Adrenal gland (tissue), 12 donors: Measurements from ENCODE around the gene SENP8. TPM values are rescaled to one million over a fixed set of nuclear protein-coding genes. Genes with fewer than 3 reads are reported as not detected.

ENCODE experiments used
- DNase-seq, 7 donors: peaks; one replicate each; pipeline ENCODE4 v3.0.0-alpha.2; 2019 to 2020
- H3K27ac ChIP-seq, 5 donors: fragments of 200-600 bp; sonication (generic) in 4 of 5; 1 replicate in 3 of 5; 2 replicates in 2 of 5; pipeline versions ENCODE4 v1.5.1 to v1.8.0; 2016 to 2020; ENCODE audit warnings: mild to moderate bottlenecking in 1 of 5
- H3K27me3 ChIP-seq: fragments of 200-600 bp; 2 replicates; pipeline ENCODE4 v1.8.0; 2021
- H3K36me3 ChIP-seq, 2 donors: fragments of 200-600 bp; replicated peaks in 1 of 2; 1 replicate in 1 of 2; 2 replicates in 1 of 2; pipeline versions ENCODE4 v1.5.1 to v1.8.0; 2018 to 2022
- H3K4me1 ChIP-seq, 2 donors: fragments of 200-600 bp; replicated peaks in 1 of 2; 1 replicate in 1 of 2; 2 replicates in 1 of 2; pipeline versions ENCODE4 v1.5.1 to v1.8.0; 2018 to 2021
- H3K4me3 ChIP-seq, 4 donors: fragments of 200-600 bp; sonication (generic) in 3 of 4; one replicate each; pipeline ENCODE4 v1.5.1; 2016 to 2018
- H3K9me3 ChIP-seq, 3 donors: fragments of 200-600 bp; sonication (generic) in 1 of 3; replicated peaks in 1 of 3; 1 replicate in 2 of 3; 2 replicates in 1 of 3; pipeline versions ENCODE4 v1.5.1 to v1.8.0; 2016 to 2021
- POLR2A ChIP-seq, 2 donors: fragments of 450-650 bp; IDR thresholded peaks; one replicate each; pipeline ENCODE4 v1.6.1; 2017; ENCODE audit warnings: antibody characterized with exemption in 2 of 2, mild to moderate bottlenecking in 2 of 2, moderate library complexity in 1 of 2
- WGBS, 4 donors: extraction: QIAGEN DNeasy Blood & Tissue Kit in 2 of 4; methylation state at CpG; one replicate each; pipeline versions ENCODE4 v1.1.5 to v1.1.7; 2013 to 2017; 5-methylcytosine and 5-hydroxymethylcytosine counted together
- intact Hi-C, 2 donors: fragments of 100-400 bp; cut with DNase I; formaldehyde crosslinking; loops; one replicate each; pipeline versions ENCODE4 v1.14.1 to v1.15.0; 2022 to 2023
- polyA plus RNA-seq, 3 donors: library from polyadenylated mRNA; stranded (reverse); fragments of 200-250 nt in 2 of 3; fragments of 350-450 nt in 1 of 3; fragmentation: Illumina TruSeq in 1 of 3; extraction: RNeasy Lipid Tissue Mini Kit (QIAGEN cat#74804) in 1 of 3; gene quantifications; one replicate each; pipeline ENCODE4 v1.2.3, GENCODE V29; 2013 to 2014
- total RNA-seq, 9 donors: library from RNA; depleted of rRNA in 4 of 9; stranded (reverse); fragments of >200 nt in 4 of 9; fragments of 120-200 nt in 1 of 9; fragmentation: NEBNext Ultra II Directional in 1 of 9; extraction: Animal tissue kit (Norgen Biotek cat#: 25700) in 1 of 9; gene quantifications; one replicate each; pipeline versions ENCODE4 v1.1.0 to v1.2.4, GENCODE V29; 2013 to 2023
- TF ChIP-seq, protein P1 (sequence below), 6 experiments: fragments of 450-650 bp in 4 of 6; fragments of 200-600 bp in 2 of 6; sonication (generic) in 1 of 6; IDR thresholded peaks; 1 replicate in 5 of 6; 2 replicates in 1 of 6; pipeline versions ENCODE4 v1.5.1 to v1.8.0; 2016 to 2021; ENCODE audit warnings: antibody characterized with exemption in 6 of 6, mild to moderate bottlenecking in 2 of 6, moderate library complexity in 1 of 6
- donor health status: healthy with polysubstance abuse.
- donor health status: Bipolar disorder and iron deficiency.
- donor health status: DM: yes; HTN: yes; CAD: no.
- donor health status: DM: no; HTN: no; CAD: no.
- donor health status: DM: no; HTN: no; CAD: no.
- donor health status: DM: yes; HTN: yes; CAD: no.

Gene SENP8
- total and polyA plus RNA-seq, 12 donors = 0.94 to 6.0 (median 3.5) TPM

DNA sequence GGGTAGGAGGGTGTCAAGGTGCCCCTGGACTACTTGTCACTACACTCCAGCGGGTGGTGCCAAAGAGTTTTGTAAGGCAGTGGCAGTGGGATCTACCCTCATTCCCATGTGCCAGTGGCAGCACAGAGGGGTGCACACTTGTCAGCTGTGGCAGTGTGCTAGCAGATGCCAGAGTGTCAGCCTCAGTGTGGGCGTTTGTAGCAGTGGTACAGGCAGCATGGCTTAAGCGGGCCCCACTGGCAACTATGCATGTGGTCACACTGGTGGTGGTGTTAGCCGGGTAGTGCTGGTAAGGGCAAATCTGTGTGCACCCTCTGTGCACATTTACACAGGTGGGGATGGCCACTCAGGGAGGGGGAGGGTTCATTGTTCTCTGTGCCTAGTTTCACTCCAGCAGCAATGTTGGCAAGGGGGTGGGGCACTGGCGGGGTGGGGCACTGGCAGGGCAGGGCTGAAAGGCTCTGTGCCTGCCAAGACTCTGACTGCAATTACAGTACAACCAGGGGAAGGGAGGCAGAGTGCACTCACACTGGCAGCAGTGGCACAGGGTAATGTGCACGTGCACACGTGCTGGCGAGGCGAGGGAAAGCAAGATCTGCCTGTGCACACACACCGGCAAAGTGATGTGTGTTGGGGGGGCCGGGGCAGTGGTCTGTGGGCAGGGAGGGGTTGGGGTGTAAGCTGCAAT lies 32.0 kb upstream of the SENP8 start:
- peak in 1 of 7 donors; percentile 5 for DNase-seq

DNA sequence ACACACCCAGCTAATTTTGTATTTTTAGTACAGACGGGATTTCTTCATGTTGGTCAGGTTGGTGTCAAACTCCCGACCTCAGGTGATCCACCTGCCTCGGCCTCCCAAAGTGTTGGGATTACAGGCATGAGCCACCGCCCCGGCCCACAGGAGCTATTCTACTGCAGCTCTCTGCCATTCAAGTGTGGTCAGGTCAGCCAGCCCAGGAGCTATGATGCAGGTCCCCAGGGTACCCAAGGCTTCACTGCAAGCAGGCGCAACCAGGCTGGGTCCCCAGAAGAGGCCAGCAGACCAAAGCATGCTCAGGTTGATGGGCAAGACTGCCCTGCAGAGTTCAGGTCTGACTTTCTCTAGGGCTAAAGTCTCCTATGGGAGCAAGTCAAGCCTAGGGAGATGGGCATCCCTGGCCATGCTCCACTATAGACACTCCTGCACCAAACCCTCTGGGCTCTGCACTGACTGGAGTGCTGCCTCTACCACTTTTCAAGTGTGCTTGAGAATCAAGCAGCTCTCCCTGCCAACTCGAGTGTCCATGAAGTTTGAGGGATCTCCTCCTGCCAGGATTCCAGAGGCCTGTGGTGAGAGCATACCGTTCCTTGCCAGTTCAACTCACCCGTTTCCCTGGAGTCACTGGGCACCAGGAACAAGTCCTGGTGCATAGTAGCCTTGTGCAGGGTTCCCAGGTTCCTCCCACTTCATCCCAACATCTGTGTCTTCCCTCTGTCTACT lies 31.1 kb upstream of the SENP8 start:
- Histone ChIP-seq H3K27ac (no peak overlapping the region), H3K9me3 (no peaks in the 10 kb centered on the region), H3K27me3 (no peaks in the 10 kb centered on the region), H3K4me1 (no peaks in the 10 kb centered on the region), H3K36me3 (no peaks in the 10 kb centered on the region), H3K4me3 (no peak overlapping the region)
- DNase-seq = no peak
- WGBS, 4 donors = 87 to 98% (median 91%) methylated on average over 8 to 9 of the region's 9 CpGs
- TF ChIP-seq, protein P1, sequence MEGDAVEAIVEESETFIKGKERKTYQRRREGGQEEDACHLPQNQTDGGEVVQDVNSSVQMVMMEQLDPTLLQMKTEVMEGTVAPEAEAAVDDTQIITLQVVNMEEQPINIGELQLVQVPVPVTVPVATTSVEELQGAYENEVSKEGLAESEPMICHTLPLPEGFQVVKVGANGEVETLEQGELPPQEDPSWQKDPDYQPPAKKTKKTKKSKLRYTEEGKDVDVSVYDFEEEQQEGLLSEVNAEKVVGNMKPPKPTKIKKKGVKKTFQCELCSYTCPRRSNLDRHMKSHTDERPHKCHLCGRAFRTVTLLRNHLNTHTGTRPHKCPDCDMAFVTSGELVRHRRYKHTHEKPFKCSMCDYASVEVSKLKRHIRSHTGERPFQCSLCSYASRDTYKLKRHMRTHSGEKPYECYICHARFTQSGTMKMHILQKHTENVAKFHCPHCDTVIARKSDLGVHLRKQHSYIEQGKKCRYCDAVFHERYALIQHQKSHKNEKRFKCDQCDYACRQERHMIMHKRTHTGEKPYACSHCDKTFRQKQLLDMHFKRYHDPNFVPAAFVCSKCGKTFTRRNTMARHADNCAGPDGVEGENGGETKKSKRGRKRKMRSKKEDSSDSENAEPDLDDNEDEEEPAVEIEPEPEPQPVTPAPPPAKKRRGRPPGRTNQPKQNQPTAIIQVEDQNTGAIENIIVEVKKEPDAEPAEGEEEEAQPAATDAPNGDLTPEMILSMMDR (IDR thresholded peaks at IDR 0.05) = no peak
- TF ChIP-seq POLR2A (IDR thresholded peaks at IDR 0.05) = no peak
- intact Hi-C loops = no loop called here

More for the DNA sequence above, 32.0 kb upstream of the SENP8 start:
- TF ChIP-seq POLR2A (IDR thresholded peaks at IDR 0.05) = no peak
- TF ChIP-seq, protein P1 (IDR thresholded peaks at IDR 0.05) = no peak
- no peaks in the 10 kb centered on the region for H3K27me3 ChIP-seq
- intact Hi-C loops = no loop called here
- H3K4me1 ChIP-seq = no peaks in the 10 kb centered on the region
- no peak overlapping the region for H3K27ac ChIP-seq
- no peaks in the 10 kb centered on the region for H3K36me3 ChIP-seq
- no peak overlapping the region for H3K4me3 ChIP-seq
- no peaks in the 10 kb centered on the region for H3K9me3 ChIP-seq
- 93 to 94% (median 93%) methylated on average over 9 to 11 of the region's 11 CpGs for WGBS, 4 donors

GRCh38 chr15:72092006-72092405 lies 26.2 kb upstream of the SENP8 start:
- no peaks in the 10 kb centered on the region for H3K27me3 ChIP-seq
- no peaks in the 10 kb centered on the region for H3K4me1 ChIP-seq
- intact Hi-C loops = no loop called here
- no peak overlapping the region for H3K4me3 ChIP-seq
- H3K9me3 ChIP-seq = no peaks in the 10 kb centered on the region
- TF ChIP-seq POLR2A (IDR thresholded peaks at IDR 0.05) = no peak
- TF ChIP-seq, protein P1 (IDR thresholded peaks at IDR 0.05) = no peak
- H3K36me3 ChIP-seq = no peaks in the 10 kb centered on the region
- no peak overlapping the region for H3K27ac ChIP-seq
- DNase-seq = no peak
- 95 to 100% (median 98%) methylated on average over 3 of the region's 3 CpGs for WGBS, 4 donors

GRCh38 chr15:72092691-72093090 lies 25.5 kb upstream of the SENP8 start:
- TF ChIP-seq, protein P1 (IDR thresholded peaks at IDR 0.05) = no peak
- no peak for TF ChIP-seq POLR2A (IDR thresholded peaks at IDR 0.05)
- H3K36me3 ChIP-seq = no peaks in the 10 kb centered on the region
- no peak overlapping the region for H3K4me3 ChIP-seq
- H3K9me3 ChIP-seq = no peaks in the 10 kb centered on the region
- intact Hi-C loops = no loop called here
- H3K4me1 ChIP-seq = no peaks in the 10 kb centered on the region
- H3K27ac ChIP-seq = no peak overlapping the region
- no peaks in the 10 kb centered on the region for H3K27me3 ChIP-seq
- DNase-seq = no peak
